ENCODE results near the gene STAT6.

Gene STAT6

DNA sequence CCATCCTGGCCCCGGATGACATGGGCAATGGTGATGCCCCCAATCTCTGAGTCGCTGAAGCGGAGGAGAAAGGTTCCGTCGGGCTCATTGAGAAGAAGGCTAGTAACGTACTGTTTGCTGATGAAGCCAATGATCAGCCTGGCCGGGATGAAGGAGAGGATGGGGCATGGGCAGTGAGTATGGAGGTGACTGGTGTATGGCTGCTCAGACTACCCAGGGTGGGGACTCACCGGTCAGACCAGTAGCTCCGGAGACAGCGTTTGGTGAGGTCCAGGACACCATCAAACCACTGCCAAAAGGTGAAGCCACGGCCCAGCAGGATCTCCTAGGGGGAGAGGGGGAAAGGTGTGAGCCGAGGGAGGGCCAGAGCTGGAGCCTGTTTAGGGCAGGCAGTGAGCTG, 11.4 kb downstream of the STAT6 start:
- DNase-seq, result no peak

DNA sequence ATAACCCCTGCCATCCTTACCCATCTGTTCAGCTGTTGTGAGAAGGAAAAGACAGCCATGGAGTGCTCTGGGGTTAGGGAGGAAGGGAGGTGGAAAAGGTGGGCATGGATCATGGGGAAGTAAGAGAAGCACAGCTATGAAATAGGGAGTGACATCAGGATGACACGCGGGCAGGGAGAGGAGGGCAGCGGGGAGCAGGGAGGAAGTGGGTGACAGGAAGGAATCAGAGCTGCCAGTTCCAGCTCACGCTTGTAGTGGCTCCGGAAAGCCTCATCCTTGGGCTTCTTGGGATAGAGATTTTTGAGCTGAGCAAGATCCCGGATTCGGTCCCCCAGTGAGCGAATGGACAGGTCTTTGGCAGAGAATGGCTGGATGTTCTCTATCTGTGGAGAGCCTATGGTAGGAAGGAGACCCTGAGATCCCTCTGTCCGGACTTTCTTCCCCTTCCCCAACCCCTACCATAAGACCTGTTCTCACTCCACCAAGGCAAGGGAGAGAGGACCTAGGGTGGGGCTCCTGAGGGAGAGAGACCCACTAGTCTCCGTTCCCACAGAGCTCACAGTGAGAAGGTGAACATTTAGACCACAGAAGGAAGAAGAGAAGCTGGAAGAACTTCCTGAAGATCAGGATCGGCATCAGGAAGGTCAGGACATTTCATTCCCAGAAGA, 12.0 kb downstream of the STAT6 start:
- DNase-seq, result no peak

DNA sequence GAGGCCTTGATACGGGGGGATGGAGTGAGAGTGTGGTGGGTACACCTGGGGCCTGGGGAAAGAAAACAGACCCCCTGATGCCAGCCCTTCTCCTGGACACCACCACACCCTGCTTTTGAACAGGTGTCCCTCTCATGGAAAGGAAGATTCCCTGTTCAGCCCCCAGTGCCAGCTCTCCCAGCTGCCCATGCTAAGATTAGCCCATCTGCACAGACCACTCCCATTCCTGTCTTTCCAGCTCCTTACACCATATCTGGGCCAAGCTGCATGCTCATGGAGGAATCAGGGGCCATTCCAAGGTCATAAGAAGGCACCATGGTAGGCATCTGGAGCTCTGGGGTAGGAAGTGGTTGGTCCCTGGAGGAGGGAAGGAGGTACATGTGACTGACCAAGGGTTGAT, 12.6 kb downstream of the STAT6 start:
- no peak for DNase-seq

- no peak for DNase-seq
Measured at GRCh38 chr12:57097554-57097835, 13.7 kb downstream of the STAT6 start.

GRCh38 chr12:57096748-57097553, 14.2 kb downstream of the STAT6 start:
- no peak for DNase-seq

- no peak for DNase-seq
Measured at GRCh38 chr12:57096099-57096572, 15.0 kb downstream of the STAT6 start.

GRCh38 chr12:57095440-57095839, 15.7 kb downstream of the STAT6 start:
- DNase-seq, result no peak

DNA sequence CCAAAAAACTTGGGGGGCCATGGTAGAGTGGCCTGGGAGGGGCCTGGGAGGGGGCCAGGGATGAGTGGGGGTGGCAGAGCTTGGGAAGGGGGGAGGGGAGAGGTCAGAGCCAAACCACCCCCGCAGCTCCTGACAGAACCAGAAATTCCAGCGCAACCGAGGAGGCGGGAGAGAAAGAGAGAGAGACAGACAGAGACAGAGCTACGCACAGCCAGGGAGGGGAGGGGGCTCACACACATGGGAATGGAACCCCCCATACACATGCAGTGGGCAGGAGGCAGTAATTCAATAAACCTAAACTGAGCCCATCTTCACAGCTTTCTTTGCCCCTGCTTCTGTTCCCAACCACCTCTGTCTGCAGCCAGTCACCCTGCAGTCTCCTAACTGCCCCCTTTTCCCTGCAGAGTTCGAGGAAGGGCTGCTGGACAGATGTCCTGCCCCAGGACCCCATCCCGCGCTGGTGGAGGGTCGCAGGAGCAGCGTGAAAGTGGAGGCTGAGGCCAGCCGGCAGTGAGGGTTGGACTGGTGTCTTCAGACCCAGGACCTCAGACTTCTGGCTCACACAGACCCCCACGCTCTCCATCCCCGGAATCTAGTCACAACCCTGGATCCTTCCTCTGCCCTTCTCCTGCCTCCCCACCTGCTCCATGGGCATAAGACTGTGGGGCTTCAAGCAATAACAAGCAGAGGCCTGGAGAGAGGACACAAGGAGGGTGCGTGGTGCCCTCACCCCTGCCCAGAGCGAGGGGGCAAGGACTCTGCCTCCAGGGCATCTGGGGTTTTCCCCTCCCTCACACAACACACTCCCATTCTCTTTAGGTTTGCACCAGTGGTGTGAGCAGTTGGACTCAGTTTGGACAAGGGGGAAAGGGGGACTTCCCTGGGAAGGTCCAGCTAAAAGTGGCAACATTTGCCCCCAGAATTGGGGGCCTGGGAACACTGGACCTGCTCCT, 16.7 kb downstream of the STAT6 start:
- no peak for DNase-seq

DNA sequence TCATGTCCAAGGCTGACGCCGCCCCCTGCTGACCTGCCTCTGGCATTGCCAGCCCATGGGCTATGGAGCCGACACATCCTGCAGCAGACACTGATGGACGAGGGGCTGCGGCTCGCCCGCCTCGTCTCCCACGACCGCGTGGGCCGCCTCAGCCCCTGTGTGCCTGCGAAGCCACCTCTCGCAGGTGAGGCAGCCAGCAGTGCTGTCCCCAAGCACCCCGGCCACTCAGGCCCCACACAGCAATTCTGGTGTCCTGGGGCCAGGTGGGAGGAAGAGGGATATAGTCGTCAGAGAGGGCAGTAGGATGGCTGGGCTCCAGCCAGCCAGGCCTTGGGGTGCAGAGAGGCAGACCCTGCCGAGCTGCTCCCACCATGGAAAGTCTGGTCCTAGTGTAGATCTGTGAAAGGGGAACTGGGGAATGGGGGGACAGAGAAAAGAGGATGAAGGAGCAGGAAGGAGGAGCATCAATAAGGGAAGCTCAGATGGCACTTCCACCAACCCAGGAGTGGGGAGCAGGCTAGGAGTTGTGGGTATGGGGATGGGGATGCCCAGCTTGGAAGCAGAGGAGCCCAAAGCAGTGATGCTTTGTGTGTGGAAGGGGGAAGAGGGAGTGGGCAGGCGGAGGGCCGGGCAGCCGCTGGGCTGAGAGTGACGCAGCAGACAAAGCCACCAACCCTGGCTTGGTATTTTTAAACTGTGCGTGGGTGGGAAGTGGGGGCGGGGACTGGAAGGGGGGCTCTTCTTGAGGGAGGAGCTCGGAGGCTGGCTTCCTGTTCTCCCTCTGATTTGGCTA, 17.6 kb downstream of the STAT6 start:
- DNase-seq, result peak; percentile 87

- DNase-seq, result no peak
Measured at GRCh38 chr12:57092876-57093414, 18.2 kb downstream of the STAT6 start.

DNA sequence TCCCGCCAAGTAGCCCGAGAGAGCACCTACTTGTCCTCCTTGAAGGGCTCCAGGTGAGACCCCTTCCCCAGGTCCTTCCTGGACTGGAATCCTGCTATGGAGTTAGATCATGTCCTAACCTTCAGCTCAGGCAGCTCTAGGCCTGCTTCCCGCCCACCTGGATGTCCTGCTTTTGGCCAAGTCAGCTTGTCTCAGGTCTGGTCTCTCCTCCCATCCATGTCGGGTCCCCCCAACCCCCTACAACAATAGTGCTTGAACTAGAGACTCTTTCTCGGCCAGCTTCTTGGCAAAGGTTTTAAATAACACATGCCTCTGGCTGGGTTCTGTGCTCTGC, 18.7 kb downstream of the STAT6 start:
- DNase-seq, result no peak

- DNase-seq, result no peak
Measured at GRCh38 chr12:57091638-57092528, 19.3 kb downstream of the STAT6 start.

DNA sequence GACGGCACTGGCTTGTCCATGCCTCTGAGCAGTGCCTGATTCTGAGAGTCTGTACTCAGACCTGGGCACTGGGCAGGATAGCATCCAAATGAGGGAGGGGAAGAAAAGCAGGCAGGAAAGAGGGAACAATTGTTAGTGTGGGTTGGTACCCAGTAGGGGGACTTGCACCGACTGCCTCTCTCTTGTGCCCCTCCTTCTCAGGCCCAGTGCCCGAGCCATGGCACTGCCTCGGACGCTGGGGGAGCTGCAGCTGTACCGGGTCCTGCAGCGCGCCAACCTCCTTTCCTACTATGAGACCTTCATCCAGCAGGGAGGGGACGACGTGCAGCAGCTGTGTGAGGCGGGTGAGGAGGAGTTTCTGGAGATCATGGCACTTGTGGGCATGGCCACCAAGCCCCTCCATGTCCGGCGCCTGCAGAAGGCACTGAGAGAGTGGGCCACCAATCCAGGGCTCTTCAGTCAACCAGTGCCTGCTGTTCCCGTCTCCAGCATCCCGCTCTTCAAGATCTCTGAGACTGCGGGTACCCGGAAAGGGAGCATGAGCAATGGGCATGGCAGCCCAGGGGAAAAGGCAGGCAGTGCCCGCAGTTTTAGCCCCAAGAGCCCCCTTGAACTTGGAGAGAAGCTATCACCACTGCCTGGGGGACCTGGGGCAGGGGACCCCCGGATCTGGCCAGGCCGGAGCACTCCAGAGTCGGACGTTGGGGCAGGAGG, 20.1 kb downstream of the STAT6 start:
- DNase-seq, result no peak

GRCh38 chr12:57090490-57090889, 20.7 kb downstream of the STAT6 start:
- DNase-seq, result no peak

GRCh38 chr12:57089271-57090245, 21.6 kb downstream of the STAT6 start:
- DNase-seq, result peak; percentile 83

GRCh38 chr12:57088354-57089270, 22.6 kb downstream of the STAT6 start, which contains the start of gene NAB2:
Gene NAB2, plus strand, starts transcription at chr12:57089114. Its CDS starts 158 bp downstream, at chr12:57089272.
- DNase-seq, result peak; percentile 98

- DNase-seq, result peak; percentile 94
Measured at GRCh38 chr12:57087691-57088353, 23.3 kb downstream of the STAT6 start.

All from femur (tissue), 1 donor.